ENCODE data around the gene PCLAF.

GRCh38 chr15:64344651-64345294 lies 36.5 kb downstream of the PCLAF start:
- TF ChIP-seq L3MBTL2 (conservative IDR thresholded peaks at IDR 0.05), result no peak
- TF ChIP-seq ELF4 (IDR thresholded peaks at IDR 0.05), result no peak
- TF ChIP-seq ZNF384 (IDR thresholded peaks at IDR 0.05), result no peak

All from HEK293T (cell line).